Cerebellar nuclear complex (tissue), 1 donor: Measurements from ENCODE around the gene CDPF1.
"Not testable (repeated sequence)": the region's sequence is repeated elsewhere in the genome, so short reads cannot be mapped to it uniquely, and the experiment has no call there.

ENCODE experiments used
- DNase-seq, 2 experiments: peaks; one replicate each; lab custom pipeline; 2025; lab: John Stamatoyannopoulos, UW

The CDPF1 gene

GRCh38 chr22:46224898-46225290 lies 25.2 kb downstream of the CDPF1 start:
- no peak for DNase-seq

GRCh38 chr22:46224044-46224897 lies 25.8 kb downstream of the CDPF1 start:
- DNase-seq = no peak

GRCh38 chr22:46220921-46221320 lies 29.2 kb downstream of the CDPF1 start:
- no peak for DNase-seq

- DNase-seq = no peak
Observed at GRCh38 chr22:46219636-46220035, 30.5 kb downstream of the CDPF1 start.

- no peak for DNase-seq
Observed at GRCh38 chr22:46214616-46215015, 35.5 kb downstream of the CDPF1 start.

GRCh38 chr22:46214149-46214548 lies 35.9 kb downstream of the CDPF1 start:
- no peak for DNase-seq

GRCh38 chr22:46213052-46213451 lies 37.0 kb downstream of the CDPF1 start:
- no peak for DNase-seq

- DNase-seq = no peak
Observed at GRCh38 chr22:46212195-46212594, 37.9 kb downstream of the CDPF1 start.

- DNase-seq = no peak
Observed at GRCh38 chr22:46209262-46209661, 40.8 kb downstream of the CDPF1 start.

- no peak for DNase-seq
Observed at GRCh38 chr22:46203601-46203980, 46.5 kb downstream of the CDPF1 start.

GRCh38 chr22:46202897-46203600 lies 47.0 kb downstream of the CDPF1 start:
- no peak for DNase-seq

GRCh38 chr22:46201059-46201757 lies 48.9 kb downstream of the CDPF1 start:
- DNase-seq = no peak

- not testable (repeated sequence) for DNase-seq
Observed at GRCh38 chr22:46198806-46199205, 51.3 kb downstream of the CDPF1 start.

GRCh38 chr22:46198274-46198673 lies 51.8 kb downstream of the CDPF1 start:
- no peak for DNase-seq

- DNase-seq = no peak
Observed at GRCh38 chr22:46196278-46196677, 53.8 kb downstream of the CDPF1 start.

GRCh38 chr22:46195487-46196165 lies 54.5 kb downstream of the CDPF1 start:
- DNase-seq = no peak
